Tibial nerve (tissue), 4 donors: ENCODE data around the gene NME8. TPM values are rescaled to one million over a fixed set of nuclear protein-coding genes. Genes with fewer than 3 reads are reported as not detected.
"Not testable (repeated sequence)": the region's sequence is repeated elsewhere in the genome, so short reads cannot be mapped to it uniquely, and the experiment has no call there.

Source experiments
- DNase-seq, 2 donors: peaks; one replicate each; pipeline ENCODE4 v3.0.0-alpha.2; 2019; ENCODE audit warnings: low spot score in 2 of 2
- H3K27ac ChIP-seq, 4 donors: fragments of 200-600 bp; sonication (generic) in 3 of 4; one replicate each; pipeline ENCODE4 v1.5.1; 2017 to 2019; ENCODE audit warnings: mild to moderate bottlenecking in 1 of 4
- H3K27me3 ChIP-seq, 2 donors: fragments of 200-600 bp; sonication (generic) in 1 of 2; one replicate each; pipeline versions ENCODE4 v1.5.1 to v1.6.0; 2017 to 2019
- H3K36me3 ChIP-seq, 3 donors: fragments of 200-600 bp; sonication (generic); one replicate each; pipeline ENCODE4 v1.5.1; 2018 to 2019
- H3K4me1 ChIP-seq, 4 donors: fragments of 200-600 bp; sonication (generic) in 3 of 4; one replicate each; pipeline ENCODE4 v1.5.1; 2017 to 2019
- H3K4me3 ChIP-seq, 4 donors: fragments of 200-600 bp; sonication (generic) in 3 of 4; one replicate each; pipeline ENCODE4 v1.5.1; 2017 to 2019; ENCODE audit warnings: mild to moderate bottlenecking in 1 of 4, moderate library complexity in 1 of 4
- H3K9me3 ChIP-seq, 4 donors: fragments of 200-600 bp; sonication (generic) in 3 of 4; one replicate each; pipeline ENCODE4 v1.5.1; 2017 to 2019
- CTCF ChIP-seq, 5 experiments: fragments of 200-600 bp in 3 of 5; fragments of 450-650 bp in 2 of 5; sonication (generic) in 3 of 5; IDR thresholded peaks; one replicate each; pipeline ENCODE4 v1.5.1; 2016 to 2019; ENCODE audit warnings: antibody characterized with exemption in 5 of 5, mild to moderate bottlenecking in 3 of 5, moderate library complexity in 2 of 5
- EP300 ChIP-seq, 2 donors: sonication (generic); formaldehyde crosslinking; IDR thresholded peaks; one replicate each; pipeline ENCODE4 v1.6.1; 2017; ENCODE audit warnings: antibody characterized with exemption in 2 of 2, mild to moderate bottlenecking in 1 of 2
- POLR2A ChIP-seq, 2 donors: fragments of 450-650 bp; IDR thresholded peaks; one replicate each; pipeline ENCODE4 v1.6.1; 2017; ENCODE audit warnings: antibody characterized with exemption in 2 of 2, mild to moderate bottlenecking in 2 of 2, moderate library complexity in 2 of 2
- WGBS, 2 donors: methylation state at CpG; one replicate each; pipeline ENCODE4 v1.1.5; 2018; 5-methylcytosine and 5-hydroxymethylcytosine counted together
- total RNA-seq, 4 donors: library from RNA; depleted of rRNA; stranded (reverse); fragments of >200 nt; gene quantifications; one replicate each; pipeline ENCODE4 v1.1.0, GENCODE V29; 2016

NME8 gene
- not detected for total RNA-seq

- Histone ChIP-seq H3K27me3 (no peaks in the 10 kb centered on the region), H3K27ac (no peak within 1 kb of the TSS), H3K36me3 (no peaks in the 10 kb centered on the region), H3K9me3 (no peaks in the 10 kb centered on the region), H3K4me1 (no peaks in the 10 kb centered on the region), H3K4me3 (no peak within 1 kb of the TSS)
- DNase-seq = no peak
- 76 to 78% methylated on average over 7 of the region's 7 CpGs for WGBS, 2 donors
- TF ChIP-seq POLR2A (IDR thresholded peaks at IDR 0.05) (no peak), CTCF (IDR thresholded peaks at IDR 0.05) (no peak), EP300 (IDR thresholded peaks at IDR 0.05) (no peak)
Observed at GRCh38 chr7:37848297-37848696, at the start of gene NME8. TSS of gene NME8 (plus strand) at chr7:37848597. CDS start at chr7:37850267, 1,670 bp downstream.

GRCh38 chr7:37806152-37806551, 42.2 kb upstream of the NME8 start:
- no peaks in the 10 kb centered on the region for H3K27me3 ChIP-seq
- H3K36me3 ChIP-seq = no peaks in the 10 kb centered on the region
- no peak overlapping the region for H3K27ac ChIP-seq
- peaks cover 0 to 8% (median 0%) of the 10 kb centered on the region in 4 donors for H3K9me3 ChIP-seq
- no peaks in the 10 kb centered on the region for H3K4me1 ChIP-seq
- no peak overlapping the region for H3K4me3 ChIP-seq
- WGBS, 2 donors = 86 to 87% methylated on average over 2 of the region's 2 CpGs
- no peak for DNase-seq
- TF ChIP-seq CTCF (IDR thresholded peaks at IDR 0.05) (no peak), EP300 (IDR thresholded peaks at IDR 0.05) (no peak), POLR2A (IDR thresholded peaks at IDR 0.05) (no peak)

- DNase-seq, H3K27ac ChIP-seq, H3K27me3 ChIP-seq, H3K9me3 ChIP-seq, H3K4me3 ChIP-seq, H3K36me3 ChIP-seq, H3K4me1 ChIP-seq: not testable (repeated sequence)
- WGBS, 2 donors = 69 to 73% methylated on average over 1 of the region's 1 CpG
Observed at GRCh38 chr7:37812161-37812580, 36.2 kb upstream of the NME8 start.

GRCh38 chr7:37815671-37816371, 32.6 kb upstream of the NME8 start:
- Histone ChIP-seq H3K4me1 (no peaks in the 10 kb centered on the region), H3K27me3 (no peaks in the 10 kb centered on the region), H3K4me3 (no peak overlapping the region), H3K36me3 (no peaks in the 10 kb centered on the region), H3K9me3 (peaks cover 0 to 18% (median 4%) of the 10 kb centered on the region in 4 donors), H3K27ac (no peak overlapping the region)
- no peak for TF ChIP-seq CTCF (IDR thresholded peaks at IDR 0.05)
- TF ChIP-seq EP300 (IDR thresholded peaks at IDR 0.05) = no peak
- DNase-seq = no peak
- 72 to 83% methylated on average over 2 of the region's 2 CpGs for WGBS, 2 donors

- H3K27me3 ChIP-seq = no peaks in the 10 kb centered on the region
- no peak overlapping the region for H3K27ac ChIP-seq
- H3K9me3 ChIP-seq = peaks cover 0 to 26% (median 8%) of the 10 kb centered on the region in 4 donors
- no peak overlapping the region for H3K4me3 ChIP-seq
- TF ChIP-seq POLR2A (IDR thresholded peaks at IDR 0.05) (no peak), EP300 (IDR thresholded peaks at IDR 0.05) (no peak), CTCF (IDR thresholded peaks at IDR 0.05) (no peak)
- no peaks in the 10 kb centered on the region for H3K4me1 ChIP-seq
- H3K36me3 ChIP-seq = no peaks in the 10 kb centered on the region
- DNase-seq = no peak
- WGBS, 2 donors = 73 to 79% methylated on average over 3 of the region's 3 CpGs
Observed at GRCh38 chr7:37816922-37817590, 31.3 kb upstream of the NME8 start.
